GM18867 (cell line): Measurements from ENCODE around the gene KRT77.

Experiments
- ATAC-seq: cut with Tn5 transposase; IDR thresholded peaks from one replicate; pipeline ENCODE4 v1.9.1; 2021; ENCODE audit warnings: mild to moderate bottlenecking, moderate library complexity; ENCODE audit not compliant: unreplicated experiment

The KRT77 gene

DNA sequence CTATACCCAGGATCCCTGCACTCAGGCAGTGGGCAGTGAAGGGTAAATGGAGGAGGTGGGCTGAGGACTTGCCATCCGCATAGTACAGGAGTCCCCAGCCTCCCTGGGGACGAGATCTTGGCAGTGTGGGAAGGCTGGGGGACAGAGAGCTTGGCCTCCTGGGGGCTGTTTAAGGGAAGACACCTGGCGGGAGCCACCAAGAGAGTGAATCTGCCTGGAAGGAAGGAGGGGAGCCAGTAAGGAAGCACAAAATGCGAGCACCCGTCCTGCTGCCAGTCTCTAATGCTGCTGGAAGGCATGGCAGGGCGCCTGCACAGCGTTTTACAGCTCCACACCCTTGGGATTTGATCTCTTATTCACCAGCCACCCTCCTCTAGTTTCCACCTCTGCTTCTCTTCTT lies 43.9 kb downstream of the KRT77 start:
- no peak for ATAC-seq

DNA sequence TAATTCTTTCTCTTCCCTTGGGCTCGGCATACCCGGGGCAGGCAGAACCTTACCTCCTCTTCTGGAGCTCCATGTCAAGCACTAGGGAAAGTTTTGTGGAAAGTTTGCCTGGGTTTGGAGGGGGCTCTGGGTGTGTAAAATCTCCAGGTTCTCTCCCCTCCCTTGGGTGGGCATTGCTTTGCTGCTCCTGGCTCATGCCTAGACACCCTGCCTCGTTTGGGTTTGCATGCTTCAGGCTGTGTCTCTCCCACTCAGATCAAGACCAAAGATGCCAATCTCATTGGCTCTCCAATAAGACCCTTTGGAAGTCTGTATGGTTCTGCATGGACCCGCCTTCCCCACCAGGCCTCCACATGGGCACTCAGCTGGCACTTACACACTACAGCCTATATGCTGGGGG lies 45.1 kb downstream of the KRT77 start:
- no peak for ATAC-seq

DNA sequence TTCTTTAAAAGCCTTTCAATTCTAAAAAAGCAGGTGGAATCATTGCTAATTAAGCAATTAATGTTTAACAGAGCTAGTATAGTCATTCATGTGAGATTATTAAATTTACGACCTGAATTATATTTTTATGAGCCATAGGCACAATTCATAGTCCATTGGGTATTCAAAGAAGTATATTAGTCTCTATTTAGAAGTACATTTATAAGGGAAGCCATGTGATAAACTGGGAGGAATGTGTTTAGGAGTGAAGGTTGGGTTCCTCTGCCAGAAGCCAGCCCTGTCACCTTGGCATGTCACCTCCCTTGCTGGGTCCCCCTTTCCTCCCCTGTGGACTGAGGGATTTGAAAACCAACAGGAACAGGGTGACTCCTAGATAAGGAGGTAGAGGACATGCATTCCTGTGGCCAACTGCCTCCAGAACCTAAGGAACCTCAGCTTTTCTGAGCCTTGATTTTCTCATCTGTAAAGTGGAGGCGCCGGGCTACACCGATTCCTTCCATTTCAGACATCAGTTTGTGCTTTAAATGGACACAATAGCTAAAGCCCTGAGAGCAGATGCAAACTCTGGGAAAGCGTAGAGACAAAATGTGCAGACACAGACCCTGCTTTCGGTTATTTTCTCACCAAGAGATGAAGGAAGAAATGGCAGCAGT lies 45.9 kb downstream of the KRT77 start:
- ATAC-seq, result no peak

DNA sequence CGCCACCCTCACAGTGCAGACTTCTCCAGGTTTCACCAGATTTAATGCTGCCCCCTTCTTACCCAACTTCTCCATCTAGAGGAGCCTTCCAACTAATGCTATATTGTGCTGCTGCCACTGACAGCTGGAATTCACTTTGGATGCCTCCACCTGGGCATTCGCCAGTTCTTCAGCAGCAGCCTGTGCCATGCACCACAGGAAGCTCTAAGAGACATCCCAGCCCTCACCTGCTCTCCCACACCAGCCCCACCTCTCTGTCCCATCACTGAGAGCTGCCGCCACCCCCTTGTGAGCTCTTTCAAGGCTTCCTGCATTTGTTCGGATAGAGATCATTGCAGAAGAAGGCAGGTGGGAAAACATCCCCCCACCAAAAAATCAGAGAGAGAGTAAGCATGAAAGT lies 46.7 kb downstream of the KRT77 start:
- no peak for ATAC-seq

DNA sequence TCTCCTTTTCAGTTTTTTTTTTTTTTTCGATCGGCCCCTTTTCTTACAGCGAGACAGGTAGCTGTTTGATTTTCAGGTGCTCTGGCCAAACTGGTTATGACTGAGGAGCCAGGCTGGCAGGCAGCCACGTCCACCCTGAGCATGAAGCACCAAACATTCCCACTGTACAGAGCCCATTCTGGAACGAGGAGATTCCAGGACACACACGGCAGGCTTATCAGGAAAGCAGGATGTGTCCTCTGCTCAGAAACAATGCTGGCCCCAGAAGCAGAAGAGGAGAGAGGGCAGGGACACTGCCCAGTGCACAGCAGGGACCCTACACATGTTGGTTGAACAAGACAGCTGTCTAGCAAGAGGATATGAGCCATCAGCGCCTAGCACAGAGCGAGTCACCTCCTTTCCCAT lies 47.6 kb downstream of the KRT77 start:
- ATAC-seq, result no peak

DNA sequence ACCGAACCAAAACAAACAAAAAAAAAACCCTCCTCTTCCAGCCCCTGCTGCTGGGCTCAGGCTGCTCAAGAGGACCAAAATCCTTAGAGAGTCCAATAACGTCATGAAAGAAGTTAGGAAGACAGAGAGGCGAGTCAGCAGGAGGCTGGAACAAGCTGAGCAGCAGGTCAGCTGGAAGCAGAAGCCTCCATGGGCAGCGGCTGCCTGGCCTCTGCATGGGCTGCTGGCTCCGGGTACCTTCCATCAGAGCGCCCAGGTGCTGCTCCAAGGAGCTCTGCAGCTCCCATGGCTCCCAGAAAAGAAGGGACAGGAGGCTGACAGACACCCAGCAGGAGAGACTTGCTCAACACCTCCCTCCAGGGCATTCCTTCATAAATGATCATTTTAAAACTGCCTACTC lies 48.1 kb downstream of the KRT77 start:
- ATAC-seq, result no peak

DNA sequence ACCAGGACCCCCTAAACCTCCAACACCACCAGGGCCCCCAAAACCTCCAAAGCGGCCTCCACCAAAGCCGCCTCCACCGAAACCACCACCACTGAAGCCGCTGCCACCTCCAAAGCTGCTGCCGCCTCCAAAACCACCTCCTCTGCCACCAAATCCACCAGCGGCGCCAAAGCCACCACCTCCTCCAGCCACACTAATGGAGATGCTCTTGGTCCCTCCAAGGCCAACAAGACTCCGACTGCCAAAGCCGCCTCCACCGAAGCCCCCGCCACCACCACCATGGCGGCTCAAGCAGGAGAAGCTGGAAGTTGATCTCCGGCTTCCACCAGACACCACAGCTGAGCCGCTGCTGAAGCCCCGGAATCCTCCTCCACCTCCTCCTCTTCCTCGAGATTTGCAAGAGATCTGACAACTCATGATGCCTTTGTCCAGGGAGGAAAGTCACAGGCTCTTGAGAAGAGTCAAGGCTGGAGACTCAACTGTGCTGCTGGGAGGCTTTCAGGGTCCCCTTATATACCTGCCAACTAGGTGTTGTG lies 51.5 kb downstream of the KRT77 start, which contains the start of gene KRT2:
KRT2 (minus strand) TSS at position 486 of the 536 bp plus-strand sequence; CDS start at position 417, 69 bp downstream.
- no peak for ATAC-seq

DNA sequence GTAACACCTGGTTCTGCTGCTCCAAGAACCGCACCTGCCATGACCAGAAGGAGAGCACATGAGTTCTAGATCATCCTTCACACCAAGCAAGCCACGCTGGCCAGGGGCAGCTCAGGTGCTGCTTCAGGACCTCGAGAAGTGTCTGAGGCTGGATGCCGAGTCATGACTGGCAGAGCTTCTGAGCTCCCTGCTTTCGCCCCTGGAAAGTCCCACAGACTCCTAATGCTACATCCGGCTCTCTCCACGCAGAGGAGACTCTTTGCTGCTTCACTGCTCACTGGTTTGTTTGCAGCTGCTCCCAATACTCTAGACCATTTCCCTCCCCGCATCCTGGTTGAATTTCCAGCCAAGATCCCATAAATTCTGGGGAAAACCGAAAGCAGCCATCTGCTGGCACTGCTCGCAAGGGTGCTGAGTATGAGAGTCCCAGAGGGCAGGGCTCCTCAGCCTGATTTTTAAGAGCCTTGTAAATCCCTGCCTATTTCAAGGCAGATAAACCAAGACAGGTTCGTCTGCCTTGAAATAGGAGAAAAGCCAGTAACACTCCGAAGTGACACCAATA lies 52.7 kb downstream of the KRT77 start:
- ATAC-seq, result no peak

DNA sequence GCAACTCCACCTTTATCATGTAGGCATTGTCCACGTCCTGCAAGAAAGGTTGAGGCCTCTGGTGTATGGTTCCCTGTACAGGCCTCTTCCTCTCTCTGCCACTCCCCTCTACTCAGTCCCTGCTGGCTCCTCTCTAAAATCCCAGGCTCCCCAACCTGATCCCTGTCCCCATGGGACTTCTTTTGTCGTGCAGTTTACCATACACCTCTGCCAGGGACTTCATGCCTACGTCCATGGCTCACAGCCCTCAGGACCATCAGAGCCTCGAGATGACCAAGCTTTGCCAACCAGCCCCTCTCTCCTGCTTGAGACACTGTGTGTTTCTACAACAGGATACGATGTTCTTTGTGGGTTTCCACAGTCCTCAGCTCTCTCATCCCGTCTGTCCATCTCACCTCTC lies 54.3 kb downstream of the KRT77 start:
- ATAC-seq, result no peak

DNA sequence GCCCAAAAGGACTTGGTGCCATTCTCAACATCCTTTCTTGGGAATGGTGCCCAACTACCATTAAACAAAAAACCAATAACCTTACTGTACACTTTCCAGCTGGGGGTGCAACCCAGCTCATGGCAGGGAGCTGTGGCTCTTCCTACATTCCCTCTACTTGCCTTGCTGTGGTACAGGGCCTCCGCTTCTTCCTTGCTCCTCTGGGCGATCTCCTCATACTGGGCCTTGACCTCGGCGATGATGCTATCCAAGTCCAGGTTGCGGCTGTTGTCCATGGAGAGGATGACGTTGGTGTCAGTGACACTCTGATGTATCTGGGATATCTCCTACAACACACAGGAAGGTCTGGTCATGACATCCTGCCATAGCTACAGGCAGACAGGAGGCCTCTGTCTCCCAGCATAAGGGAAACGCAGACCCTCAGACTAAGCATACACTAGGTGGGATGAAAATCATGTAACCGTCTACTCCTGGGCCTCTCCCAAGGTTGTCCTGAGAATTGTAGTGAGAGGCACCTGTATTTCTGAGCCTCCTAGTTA lies 55.2 kb downstream of the KRT77 start:
- no peak for ATAC-seq

DNA sequence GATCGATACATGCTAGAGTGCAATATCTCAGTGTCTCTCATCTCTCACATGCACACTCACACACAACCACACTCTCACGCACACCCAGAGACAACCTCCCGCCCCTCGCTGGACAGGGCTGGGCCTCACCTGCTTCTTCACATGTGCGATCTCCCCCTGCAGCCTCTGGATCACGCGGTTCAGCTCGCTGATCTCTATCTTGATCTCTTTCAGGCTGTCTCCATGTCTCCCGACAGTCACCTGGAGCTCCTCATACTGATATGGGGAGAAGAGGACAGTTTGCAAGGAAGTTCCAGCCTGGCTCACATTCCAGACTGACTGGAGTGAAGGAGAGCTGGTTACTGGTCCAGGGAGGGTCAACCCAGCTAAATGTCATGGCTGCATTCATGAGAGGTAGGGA lies 55.7 kb downstream of the KRT77 start:
- no peak for ATAC-seq

DNA sequence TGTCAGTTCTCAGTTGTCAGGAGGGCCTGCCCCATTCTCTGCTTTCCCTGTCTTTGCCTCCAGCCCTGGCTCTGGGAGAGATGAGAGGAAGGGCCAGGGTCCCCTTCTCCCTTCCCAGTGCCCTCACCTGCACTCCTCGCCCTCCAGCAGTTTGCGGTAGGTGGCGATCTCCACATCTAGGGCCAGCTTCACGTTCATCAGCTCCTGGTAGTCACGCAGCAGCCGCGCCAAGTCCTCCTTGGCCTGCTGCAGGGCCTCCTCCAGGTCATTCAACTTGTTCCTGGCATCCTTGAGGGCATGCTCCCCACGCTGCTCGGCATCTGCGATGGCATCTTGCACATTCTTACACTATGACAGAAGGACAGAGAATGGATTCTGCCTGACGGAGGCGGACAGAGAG lies 56.7 kb downstream of the KRT77 start:
- no peak for ATAC-seq

DNA sequence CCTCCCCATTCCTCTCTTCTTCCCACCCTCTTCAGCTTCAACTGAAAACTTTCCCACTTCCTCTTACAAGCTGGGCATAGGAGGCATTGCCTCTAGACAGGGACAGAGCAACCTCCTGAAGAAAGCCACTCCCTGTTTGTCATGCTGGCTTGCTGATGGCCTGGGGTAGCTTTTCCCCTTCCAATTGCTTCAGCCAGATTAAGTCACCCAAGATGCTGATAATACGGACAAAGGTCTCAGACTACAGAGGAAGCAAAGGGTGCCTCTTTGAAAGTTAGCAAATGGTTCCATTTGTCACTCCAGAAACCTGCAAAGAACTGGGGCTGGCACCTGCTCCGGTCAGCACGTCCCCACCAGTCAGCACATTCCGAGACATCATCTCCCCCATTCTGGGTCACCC lies 57.3 kb downstream of the KRT77 start:
- ATAC-seq, result no peak

DNA sequence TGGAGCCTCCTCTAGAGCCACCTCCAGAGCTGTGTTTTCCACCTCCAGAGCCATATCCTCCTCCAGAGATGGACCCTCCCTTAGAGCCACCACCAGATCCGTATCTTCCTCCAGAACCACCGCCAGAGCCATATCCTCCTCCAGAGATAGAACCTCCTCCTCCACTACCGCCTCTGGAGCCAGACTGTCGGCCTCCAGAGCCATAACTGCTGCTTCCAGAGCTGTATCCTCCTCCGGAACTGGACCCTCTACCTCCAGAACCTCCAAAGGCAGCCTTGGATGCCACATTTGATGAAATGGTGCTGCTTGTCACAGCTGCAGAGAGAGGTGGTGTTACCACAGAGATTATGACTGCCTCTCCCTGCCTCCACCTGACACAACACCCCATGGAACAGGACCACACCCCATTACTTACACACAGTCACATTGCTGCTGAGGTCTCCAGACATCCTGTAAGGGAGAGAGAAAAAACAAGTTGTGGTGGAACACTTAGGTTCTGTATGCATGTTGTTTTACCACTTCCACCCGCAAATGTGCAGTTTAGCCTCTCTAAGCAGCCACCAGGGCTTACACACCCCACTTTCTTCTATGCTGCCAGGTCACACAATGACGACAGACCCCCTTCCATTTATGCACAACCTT lies 58.1 kb downstream of the KRT77 start:
- ATAC-seq, result no peak

DNA sequence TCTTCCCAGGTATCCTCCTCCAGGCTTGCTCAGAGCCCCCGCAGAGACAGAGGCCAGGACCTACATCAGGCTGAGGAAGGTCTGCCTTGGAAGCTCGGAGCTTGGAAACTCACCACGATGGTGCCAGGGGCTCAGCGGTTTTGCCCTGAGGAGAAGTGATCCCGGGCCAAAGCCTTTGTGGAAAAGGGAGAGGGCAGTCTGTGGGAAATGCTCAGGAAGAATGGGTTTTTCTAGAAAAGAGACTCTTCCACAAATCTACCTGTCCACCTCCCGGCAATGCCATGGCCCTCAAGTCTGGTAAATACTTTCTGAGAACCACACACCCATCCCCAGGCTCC lies 59.3 kb downstream of the KRT77 start:
- ATAC-seq, result no peak

DNA sequence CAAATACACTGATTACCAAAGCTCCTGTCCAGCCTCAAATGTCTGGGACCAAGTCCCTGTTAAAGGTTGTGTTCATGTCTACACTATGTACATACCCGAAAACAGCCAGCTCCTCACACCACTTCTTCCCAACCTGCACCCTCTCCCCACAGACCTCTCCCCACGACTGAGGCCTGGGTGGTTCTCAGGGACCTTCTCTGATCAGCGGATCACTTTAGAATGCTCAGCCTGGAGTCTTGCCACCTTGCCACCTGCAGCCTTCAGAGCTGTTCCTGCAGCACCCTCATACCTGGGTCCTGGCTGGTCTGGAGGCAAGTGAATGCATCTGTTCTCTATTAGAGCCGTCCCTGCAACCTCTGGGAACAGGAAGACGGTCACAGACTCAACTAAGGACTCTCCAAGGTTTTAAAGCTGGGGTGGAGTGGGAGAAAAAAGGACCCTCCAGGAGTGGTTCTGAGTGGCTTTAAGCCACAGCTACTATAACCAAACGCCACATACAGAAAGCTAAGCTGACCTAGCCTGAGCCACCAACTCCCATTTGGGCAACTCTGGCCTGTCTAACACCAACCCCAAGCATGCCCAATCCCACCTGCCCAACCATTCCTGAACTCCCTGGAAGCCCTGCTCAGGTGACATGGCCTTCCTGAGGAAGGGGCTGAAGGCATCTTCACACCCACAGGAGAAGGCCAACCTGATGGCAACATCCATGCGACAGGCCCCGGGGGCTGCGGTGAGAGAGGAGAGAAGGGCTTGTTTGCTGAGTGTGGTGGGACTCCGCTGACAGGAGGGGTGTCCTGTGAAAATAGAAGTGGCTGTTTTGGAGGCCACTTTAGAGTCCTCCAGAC lies 59.9 kb downstream of the KRT77 start:
- no peak for ATAC-seq

DNA sequence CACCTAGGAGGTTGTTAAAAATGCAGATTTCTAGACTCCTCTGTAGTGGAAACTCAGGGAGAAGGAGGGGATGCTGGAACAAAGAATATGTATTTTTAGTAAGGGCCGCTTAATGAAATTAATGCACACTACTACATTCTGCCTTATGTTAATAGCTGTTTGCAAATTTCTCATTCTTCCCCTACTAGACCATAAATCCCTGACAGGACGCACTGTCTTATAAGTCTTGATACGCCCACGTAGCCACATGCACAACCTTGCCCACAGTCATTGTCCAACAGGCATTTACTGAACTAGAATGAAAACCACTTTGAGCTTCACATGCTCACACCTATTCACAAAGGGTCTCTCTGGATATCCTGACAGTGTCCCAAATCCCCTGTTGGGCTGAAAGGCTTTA lies 61.9 kb downstream of the KRT77 start:
- ATAC-seq, result no peak
